HCT116 (cell line): ENCODE data around the gene SH3GL1. TPM values are rescaled to one million over a fixed set of nuclear protein-coding genes. Genes with fewer than 3 reads are reported as not detected.
"Not testable (repeated sequence)": the region's sequence is repeated elsewhere in the genome, so short reads cannot be mapped to it uniquely, and the experiment has no call there.

Experiments used
- ATAC-seq: fragments of 200-7000 bp; cut with Tn5 transposase; 2 replicates; pipeline ENCODE4 v1.9.1; 2020; ENCODE audit warnings: mild to moderate bottlenecking, moderate library complexity
- BruUV-seq: library from RNA; stranded (reverse); fragments of 400-500 nt; replicated peaks from 2 replicates; lab custom pipeline; 2021; lab: Mats Ljungman, UMichigan
- CTCF ChIA-PET: fragments of 300-600 bp; sonication (Branson Sonifier 250); formaldehyde crosslinking; loops from one replicate; lab custom pipeline; 2021; ENCODE audit warnings: antibody characterized with exemption; lab: Charles Lee
- POLR2A ChIA-PET: fragments of 300-600, 350-600 bp; sonication (Branson Sonifier 250); formaldehyde crosslinking; loops from one replicate; lab custom pipeline; 2021; ENCODE audit warnings: antibody characterized with exemption; lab: Charles Lee
- RAD21 ChIA-PET, 2 experiments: fragments of 300-600 bp; sonication (Branson Sonifier 250); formaldehyde crosslinking; loops; one replicate each; lab custom pipeline; 2023; ENCODE audit warnings: low total read pairs in 2 of 2; ENCODE audit not compliant: uncharacterized antibody in 2 of 2, unreplicated experiment in 2 of 2, low non-redundant PET in 1 of 2; lab: Charles Lee
- DNase-seq: peaks from one replicate; pipeline ENCODE4 v3.0.0-alpha.2; 2010; ENCODE audit warnings: low read depth, low spot score
- H2AFZ ChIP-seq: fragments of 200-600 bp; shearing (Covaris generic), sonication (generic); 2 replicates; pipeline ENCODE4 v1.6.1; 2017; ENCODE audit warnings: low read depth, mixed run types, mixed read lengths, antibody characterized with exemption, low read length; ENCODE audit not compliant: poor library complexity, severe bottlenecking
- H3K27ac ChIP-seq: 2 replicates; pipeline ENCODE4 v1.5.1; 2012; ENCODE audit warnings: low read depth, low read length
- H3K27me3 ChIP-seq: fragments of 200-600 bp; sonication (generic); 2 replicates; pipeline ENCODE4 v1.6.1; 2016; ENCODE audit warnings: mixed run types, low read length, mixed read lengths; ENCODE audit not compliant: insufficient read depth
- H3K36me3 ChIP-seq, 2 experiments: fragments of 200-500 bp in 1 of 2; fragments of 200-600 bp in 1 of 2; sonication (Bioruptor generic) in 1 of 2; sonication (generic) in 1 of 2; 2 replicates each; pipeline versions ENCODE4 v1.5.1 to v1.6.1; 2014 to 2016; ENCODE audit warnings: low read length in 2 of 2, inconsistent platforms in 1 of 2, mixed read lengths in 1 of 2, mixed run types in 1 of 2; ENCODE audit not compliant: insufficient read depth in 2 of 2, control insufficient read depth in 1 of 2
- H3K4me1 ChIP-seq, 2 experiments: fragments of 200-600 bp in 1 of 2; sonication (generic) in 1 of 2; 2 replicates each; pipeline versions ENCODE4 v1.5.1 to v1.6.1; 2012 to 2017; ENCODE audit warnings: low read length in 2 of 2, inconsistent platforms in 1 of 2, mild to moderate bottlenecking in 1 of 2, mixed read lengths in 1 of 2, mixed run types in 1 of 2, moderate library complexity in 1 of 2; ENCODE audit not compliant: insufficient read depth in 2 of 2, control insufficient read depth in 1 of 2
- H3K4me2 ChIP-seq: fragments of 200-600 bp; sonication (generic); 2 replicates; pipeline ENCODE4 v1.6.1; 2017; ENCODE audit warnings: mixed run types, low read length, mixed read lengths
- H3K4me3 ChIP-seq, 2 experiments: fragments of 200-600 bp in 1 of 2; sonication (generic) in 1 of 2; replicated peaks in 1 of 2; 2 replicates each; pipeline ENCODE4 v1.5.1; 2011 to 2016; ENCODE audit warnings: low read length in 2 of 2, control low read depth in 1 of 2, low read depth in 1 of 2, mild to moderate bottlenecking in 1 of 2, mixed read lengths in 1 of 2, mixed run types in 1 of 2
- H3K79me2 ChIP-seq: fragments of 200-600 bp; sonication (generic); 2 replicates; pipeline ENCODE4 v1.6.1; 2017; ENCODE audit warnings: mild to moderate bottlenecking, mixed run types, low read length, moderate library complexity, mixed read lengths; ENCODE audit not compliant: insufficient read depth
- H3K9ac ChIP-seq: fragments of 200-600 bp; sonication (generic); 2 replicates; pipeline ENCODE4 v1.6.1; 2016; ENCODE audit warnings: low read length, mixed read lengths
- H3K9me2 ChIP-seq: fragments of 200-600 bp; sonication (generic), shearing (Covaris generic); 2 replicates; pipeline ENCODE4 v1.6.1; 2017; ENCODE audit warnings: mixed run types, mild to moderate bottlenecking, moderate library complexity; ENCODE audit not compliant: insufficient read depth
- H3K9me3 ChIP-seq, 2 experiments: fragments of 200-500 bp in 1 of 2; fragments of 200-600 bp in 1 of 2; sonication (Bioruptor generic) in 1 of 2; sonication (generic) in 1 of 2; 2 replicates each; pipeline ENCODE4 v1.6.1; 2014 to 2017; ENCODE audit warnings: low read length in 2 of 2, mixed read lengths in 2 of 2, inconsistent platforms in 1 of 2, low read depth in 1 of 2, mild to moderate bottlenecking in 1 of 2, mixed run types in 1 of 2, moderate library complexity in 1 of 2; ENCODE audit not compliant: control insufficient read depth in 1 of 2, insufficient read depth in 1 of 2
- H4K20me1 ChIP-seq: fragments of 200-600 bp; sonication (generic), shearing (Covaris generic); 2 replicates; pipeline ENCODE4 v1.6.1; 2017; ENCODE audit warnings: mixed run types, mild to moderate bottlenecking, moderate library complexity; ENCODE audit not compliant: insufficient read depth
- ATF3 ChIP-seq: IDR thresholded peaks from 2 replicates; pipeline ENCODE4 v1.6.1; 2012
- CBX3 ChIP-seq: IDR thresholded peaks from 2 replicates; pipeline ENCODE4 v1.6.1; 2012; ENCODE audit warnings: low read depth
- CEBPB ChIP-seq: IDR thresholded peaks from 2 replicates; pipeline ENCODE4 v1.6.1; 2012; ENCODE audit warnings: low read depth
- CTCF ChIP-seq, 3 experiments: fragments of 200-600 bp in 1 of 3; sonication (generic) in 1 of 3; IDR thresholded peaks in 2 of 3; conservative IDR thresholded peaks in 1 of 3; 2 replicates each; pipeline ENCODE4 v1.5.1; 2012 to 2017; ENCODE audit warnings: low read depth in 2 of 3, low read length in 2 of 3, antibody characterized with exemption in 1 of 3, borderline replicate concordance in 1 of 3, control low read depth in 1 of 3, mild to moderate bottlenecking in 1 of 3, mixed read lengths in 1 of 3, mixed run types in 1 of 3, moderate library complexity in 1 of 3; ENCODE audit not compliant: insufficient read depth in 1 of 3
- EGR1 ChIP-seq: IDR thresholded peaks from 2 replicates; pipeline ENCODE4 v1.6.1; 2012; ENCODE audit warnings: low read depth
- EZH2phosphoT487 ChIP-seq: fragments of 200-600 bp; IDR thresholded peaks from 2 replicates; pipeline ENCODE4 v1.6.1; 2018; ENCODE audit warnings: antibody characterized with exemption, borderline replicate concordance
- JUND ChIP-seq: IDR thresholded peaks from 2 replicates; pipeline ENCODE4 v1.6.1; 2012
- POLR2A ChIP-seq: IDR thresholded peaks from 2 replicates; pipeline ENCODE4 v1.7.0; 2011; ENCODE audit warnings: borderline replicate concordance; ENCODE audit not compliant: insufficient read depth, insufficient read length; ENCODE audit errors: extremely low read depth
- SIN3A ChIP-seq: IDR thresholded peaks from 2 replicates; pipeline ENCODE4 v1.6.1; 2012; ENCODE audit warnings: low read depth
- TCF7L2 ChIP-seq: IDR thresholded peaks from 2 replicates; pipeline ENCODE4 v1.7.0; 2011; ENCODE audit warnings: borderline replicate concordance, inconsistent platforms; ENCODE audit not compliant: insufficient read depth, insufficient read length; ENCODE audit errors: extremely low read depth
- YY1 ChIP-seq: IDR thresholded peaks from 2 replicates; pipeline ENCODE4 v1.6.1; 2011; ENCODE audit warnings: low read length, low read depth, moderate library complexity, mild to moderate bottlenecking; ENCODE audit not compliant: insufficient replicate concordance; ENCODE audit errors: extremely low read depth
- ZBTB33 ChIP-seq: IDR thresholded peaks from 2 replicates; pipeline ENCODE4 v1.6.1; 2011; ENCODE audit warnings: mild to moderate bottlenecking, low read length, moderate library complexity; ENCODE audit not compliant: insufficient replicate concordance; ENCODE audit errors: extremely low read depth
- ZFX ChIP-seq: fragments of 450-650 bp; IDR thresholded peaks from 2 replicates; pipeline ENCODE4 v1.6.1; 2017
- ZNF274 ChIP-seq: fragments of 200-500 bp; sonication (Bioruptor generic); IDR thresholded peaks from 2 replicates; pipeline ENCODE4 v1.6.1; 2014; ENCODE audit warnings: mild to moderate bottlenecking, low read depth, low read length, inconsistent platforms
- intact Hi-C: fragments of 100-400 bp; cut with micrococcal nuclease; formaldehyde crosslinking; loops from 2 replicates; pipeline ENCODE4 v1.10.0; 2022
- total RNA-seq: library from RNA; stranded (reverse); gene quantifications from one replicate; pipeline ENCODE4 v1.2.1, GENCODE V29; 2021; ENCODE audit not compliant: unreplicated experiment

SH3GL1 gene
- total RNA-seq, 1 experiment from 2014 or later, result 86.0 TPM

- no peak for TF ChIP-seq CBX3
- no peak for TF ChIP-seq EZH2phosphoT487
Measured at GRCh38 chr19:4350726-4351125, 49.6 kb downstream of the SH3GL1 start (continued).

- CTCF ChIA-PET, result no interaction called here
- no peaks in the 10 kb centered on the region for H3K9me2 ChIP-seq
- no peak overlapping the region for H3K9ac ChIP-seq
- H3K36me3 ChIP-seq, result peaks cover 3 to 9% of the 10 kb centered on the region in 2 experiments; a peak in 3 of 4 replicates
- no peak overlapping the region for H2AFZ ChIP-seq
- H3K27ac ChIP-seq, result no peak overlapping the region
- no peaks in the 10 kb centered on the region for H3K79me2 ChIP-seq
- no peaks in the 10 kb centered on the region for H3K27me3 ChIP-seq
- TF ChIP-seq CEBPB (no peak), ATF3 (no peak), CBX3 (no peak), TCF7L2 (no peak), ZFX (no peak), YY1 (no peak), CTCF (IDR thresholded peaks at IDR 0.05 in 2 of 3, conservative IDR thresholded peaks at IDR 0.05 in 1 of 3; ENCODE audit: borderline replicate concordance in 1 of 3, insufficient read depth in 1 of 3, low read depth in 2 of 3, low read length in 2 of 3) (no peak), JUND (no peak), SIN3A (no peak), EGR1 (no peak), ZBTB33 (no peak), ZNF274 (no peak), POLR2A (no peak)
- DNase-seq, result no peak
- RAD21 ChIA-PET, result no interaction called here
- POLR2A ChIA-PET, result no interaction called here
- no peaks in the 10 kb centered on the region for H3K9me3 ChIP-seq
- no peak for ATAC-seq
- intact Hi-C loops, result no loop called here
- BruUV-seq, result no TSS peak
- no peaks in the 10 kb centered on the region for H3K4me1 ChIP-seq
- no peaks in the 10 kb centered on the region for H4K20me1 ChIP-seq
- H3K4me3 ChIP-seq, result no peak overlapping the region
- no peak overlapping the region for H3K4me2 ChIP-seq
Measured at GRCh38 chr19:4350111-4350510, 50.2 kb downstream of the SH3GL1 start.

GRCh38 chr19:4349225-4349624, 51.1 kb downstream of the SH3GL1 start:
- H3K4me3 ChIP-seq, H2AFZ ChIP-seq, BruUV-seq, H3K36me3 ChIP-seq, H3K9me2 ChIP-seq, H3K9me3 ChIP-seq, H3K4me2 ChIP-seq, H3K27me3 ChIP-seq, H3K79me2 ChIP-seq, CTCF ChIA-PET, H4K20me1 ChIP-seq, ATAC-seq, intact Hi-C loops, H3K9ac ChIP-seq, H3K4me1 ChIP-seq, DNase-seq, H3K27ac ChIP-seq: not testable (repeated sequence)
- ChIA-PET POLR2A (interaction anchor here (1.7 kb wide), 1 partner anchor 10 kb away, joined by 3 read pairs; no protein-coding TSS in a partner anchor), RAD21 (interaction anchor here in 1 of 2 experiments (0.7 kb wide), 1 partner anchor 83 kb away, joined by 3 read pairs; no protein-coding TSS in a partner anchor)
